Stimulated activated CD4-positive, alpha-beta T cell treated with anti-CD3 and anti-CD28 coated beads, Interleukin-4, amount 100 ng/mL, for 4 hours (primary cell): ENCODE data around the gene CSN1S1.
"Not testable (repeated sequence)": the region's sequence is repeated elsewhere in the genome, so short reads cannot be mapped to it uniquely, and the experiment has no call there.

Experiments
- DNase-seq, 2 experiments: peaks; one replicate each; pipeline ENCODE4 v3.0.0-alpha.2; 2020

Gene CSN1S1, protein sequence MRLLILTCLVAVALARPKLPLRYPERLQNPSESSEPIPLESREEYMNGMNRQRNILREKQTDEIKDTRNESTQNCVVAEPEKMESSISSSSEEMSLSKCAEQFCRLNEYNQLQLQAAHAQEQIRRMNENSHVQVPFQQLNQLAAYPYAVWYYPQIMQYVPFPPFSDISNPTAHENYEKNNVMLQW

DNA sequence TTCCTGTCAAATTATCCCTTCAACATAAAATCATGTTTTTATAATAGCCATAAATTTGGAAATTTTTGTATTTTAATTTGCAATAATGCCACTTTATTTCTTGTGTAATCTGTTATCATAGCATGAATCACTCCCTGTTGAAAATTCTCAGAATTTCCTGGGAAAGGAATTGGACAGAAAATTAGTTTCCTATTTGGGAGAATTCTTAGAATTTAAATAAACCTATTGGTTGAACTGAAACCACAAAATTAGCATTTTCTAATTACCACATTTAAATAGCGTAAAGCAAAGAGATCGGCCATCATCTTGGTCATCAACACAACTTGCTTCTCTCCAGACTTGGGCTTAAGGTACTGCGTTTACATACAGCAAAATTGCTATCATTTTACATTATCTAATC is at the start of gene CSN1S1:
CSN1S1 (plus strand) TSS at position 301 of the 400 bp plus-strand sequence. CDS start 1,488 bp downstream, outside the sequence.
- no peak for DNase-seq

DNA sequence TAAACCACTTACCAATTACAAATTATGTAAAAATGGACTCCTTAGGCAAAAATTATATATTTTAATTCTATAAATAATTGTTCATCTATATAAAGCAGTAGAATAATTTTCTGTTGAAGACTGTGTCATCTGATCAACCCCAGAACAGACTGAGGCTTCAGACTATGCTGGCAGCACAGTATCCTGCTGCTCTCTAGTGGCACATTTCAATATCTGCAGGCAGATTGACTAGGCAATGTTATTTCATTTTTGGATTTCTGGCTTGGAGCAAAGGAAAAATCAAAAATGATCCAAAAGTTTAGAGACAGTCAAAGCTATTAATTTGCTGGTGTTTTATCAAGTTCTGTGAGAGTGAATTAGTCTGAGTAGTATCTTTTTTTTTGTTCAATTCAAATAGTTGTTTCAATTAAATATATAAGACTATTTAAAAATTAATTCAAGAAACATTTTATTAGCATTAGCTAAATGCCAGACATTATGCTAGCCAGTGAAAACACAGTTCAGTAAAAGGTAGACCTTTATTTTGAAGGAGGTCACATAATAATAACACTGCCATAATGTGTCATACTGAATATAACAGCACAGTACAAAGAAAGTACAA is 49.6 kb upstream of the CSN1S1 start:
- peak; percentile 1 to 15 for DNase-seq

DNA sequence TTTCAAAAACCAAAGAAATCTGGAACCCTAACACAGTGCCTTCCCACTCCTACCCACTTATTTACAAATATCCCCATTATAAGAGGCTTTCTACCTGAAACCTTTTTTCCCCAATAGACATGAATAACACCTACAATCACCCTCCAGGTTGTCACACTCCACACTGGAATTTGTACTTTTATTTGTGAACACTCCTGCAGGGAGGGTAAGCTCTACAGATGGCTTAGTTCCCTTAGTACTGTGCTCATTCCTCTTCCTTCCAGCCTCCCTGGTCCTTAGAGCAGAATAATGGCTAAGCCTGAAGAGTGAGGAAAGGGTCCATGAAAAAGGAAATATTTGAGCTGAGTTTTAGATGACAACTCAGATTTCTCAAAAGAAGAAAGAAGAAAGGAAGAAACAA is 48.7 kb upstream of the CSN1S1 start:
- no peak for DNase-seq

DNA sequence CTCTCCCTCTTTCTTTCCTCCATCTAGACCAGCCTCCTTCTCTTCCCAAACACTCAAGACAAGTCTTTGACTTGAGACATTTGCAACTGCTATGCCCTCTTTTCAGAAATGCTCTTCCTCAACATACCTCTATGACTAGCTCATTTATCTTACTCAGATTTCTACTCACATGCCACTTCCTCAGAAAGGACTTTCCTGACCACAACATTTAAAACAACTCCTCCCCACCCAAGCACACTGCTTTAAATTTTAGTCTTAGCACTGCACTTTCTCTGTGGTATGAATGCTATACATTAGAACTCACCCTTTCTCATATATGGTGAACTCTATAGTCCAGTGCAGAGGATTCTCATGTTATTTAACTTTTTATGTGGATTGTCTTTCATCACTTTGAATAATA is 42.5 kb upstream of the CSN1S1 start:
- DNase-seq = no peak

DNA sequence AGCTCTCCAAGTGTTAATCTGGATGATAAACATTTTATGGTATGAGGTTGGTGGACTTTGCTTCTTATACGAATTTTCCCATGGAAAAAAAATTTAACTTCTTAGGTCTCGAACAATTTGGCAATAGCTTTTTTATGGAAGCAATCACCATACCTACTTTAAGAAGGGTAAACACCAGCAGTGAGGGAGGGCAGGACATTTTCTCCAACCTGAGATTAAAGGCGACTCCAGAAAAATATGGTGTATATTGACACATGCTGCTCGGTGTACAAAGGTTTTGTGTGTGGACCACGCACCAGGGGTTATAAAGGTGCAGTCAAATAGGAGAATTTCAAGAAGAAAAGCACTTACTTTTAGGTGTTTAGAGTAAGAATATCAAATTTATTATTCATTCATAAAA is 36.7 kb upstream of the CSN1S1 start:
- DNase-seq = no peak

DNA sequence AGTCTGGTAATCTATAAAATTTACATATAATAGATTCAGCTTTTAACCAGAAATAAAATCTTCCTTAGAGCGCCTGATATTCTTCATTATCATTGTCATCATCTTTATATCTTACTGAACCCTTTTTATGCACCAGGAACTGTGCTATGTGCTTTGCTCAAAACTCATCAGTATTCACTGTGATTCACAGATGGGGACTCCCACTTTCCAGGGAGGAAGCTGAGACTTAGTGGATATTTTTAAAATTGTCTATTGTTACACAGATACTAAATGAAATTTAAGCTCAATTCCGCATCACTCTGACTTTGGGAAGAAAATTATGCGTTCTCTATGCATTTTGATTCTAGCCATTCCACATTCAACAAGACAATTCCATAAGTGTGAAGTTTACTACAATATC is 36.1 kb upstream of the CSN1S1 start:
- no peak for DNase-seq

DNA sequence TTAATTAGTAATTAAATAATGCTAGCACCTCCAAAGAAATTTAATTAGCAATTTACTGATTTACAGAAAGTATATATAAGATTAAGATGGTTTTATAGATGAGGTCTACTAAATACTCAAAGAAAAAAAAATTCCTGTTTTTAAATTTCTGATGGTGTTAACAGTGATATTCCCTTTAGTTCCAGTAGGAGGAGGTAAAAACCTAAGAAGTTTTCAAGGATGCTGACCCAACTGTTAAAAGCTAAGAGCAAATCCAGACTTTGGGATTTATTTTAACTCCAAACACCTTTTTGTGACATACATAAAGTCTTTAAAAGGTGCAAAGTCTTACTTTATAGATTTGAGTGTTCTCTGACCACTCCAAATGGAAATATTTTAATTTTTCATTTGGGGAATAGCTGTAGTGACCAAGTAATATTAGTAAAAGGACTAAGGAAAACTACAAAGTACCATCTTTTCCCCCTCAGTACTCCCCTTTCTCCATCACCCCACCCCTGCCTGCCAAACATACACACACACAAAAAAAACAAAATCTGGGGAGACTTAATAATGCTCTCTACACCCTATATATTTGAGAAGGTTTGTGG is 34.2 kb upstream of the CSN1S1 start:
- no peak for DNase-seq

DNA sequence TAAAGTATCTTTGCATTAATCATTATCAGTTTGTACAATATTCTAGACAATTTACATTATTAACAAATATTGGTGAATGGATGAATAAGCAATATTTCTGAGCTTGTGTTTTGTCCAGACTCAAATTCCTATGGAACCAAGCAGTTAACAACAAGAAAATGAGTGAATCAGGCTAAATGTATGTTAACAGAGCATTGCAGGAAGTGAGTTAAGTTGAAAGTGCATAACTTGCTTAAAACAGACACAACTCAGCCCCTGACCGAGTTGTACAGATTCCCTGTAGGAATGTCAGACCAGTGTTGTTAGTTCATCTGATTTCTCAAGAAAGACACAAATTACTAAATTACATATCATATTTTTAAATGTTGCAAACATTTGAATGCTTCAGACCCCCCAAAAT is 23.7 kb upstream of the CSN1S1 start:
- no peak for DNase-seq

DNA sequence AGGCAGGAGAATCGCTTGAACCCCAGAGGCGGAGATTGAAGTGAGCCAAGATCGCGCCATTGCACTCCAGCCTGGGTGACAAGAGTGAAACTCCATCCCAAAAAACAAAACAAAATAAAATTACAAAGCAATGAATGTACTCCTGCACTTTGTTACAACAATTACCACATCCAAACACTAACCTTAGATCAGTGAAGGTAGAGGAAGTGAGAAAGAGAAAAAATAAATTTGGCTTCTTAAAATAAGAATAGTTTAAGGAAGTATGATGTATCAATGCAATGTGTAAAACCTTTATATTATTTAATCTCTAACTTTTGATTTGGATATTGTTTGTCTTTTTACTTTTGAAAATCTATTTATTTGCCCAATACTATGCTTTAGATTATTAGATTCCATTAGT is 21.7 kb upstream of the CSN1S1 start:
- no peak for DNase-seq

DNA sequence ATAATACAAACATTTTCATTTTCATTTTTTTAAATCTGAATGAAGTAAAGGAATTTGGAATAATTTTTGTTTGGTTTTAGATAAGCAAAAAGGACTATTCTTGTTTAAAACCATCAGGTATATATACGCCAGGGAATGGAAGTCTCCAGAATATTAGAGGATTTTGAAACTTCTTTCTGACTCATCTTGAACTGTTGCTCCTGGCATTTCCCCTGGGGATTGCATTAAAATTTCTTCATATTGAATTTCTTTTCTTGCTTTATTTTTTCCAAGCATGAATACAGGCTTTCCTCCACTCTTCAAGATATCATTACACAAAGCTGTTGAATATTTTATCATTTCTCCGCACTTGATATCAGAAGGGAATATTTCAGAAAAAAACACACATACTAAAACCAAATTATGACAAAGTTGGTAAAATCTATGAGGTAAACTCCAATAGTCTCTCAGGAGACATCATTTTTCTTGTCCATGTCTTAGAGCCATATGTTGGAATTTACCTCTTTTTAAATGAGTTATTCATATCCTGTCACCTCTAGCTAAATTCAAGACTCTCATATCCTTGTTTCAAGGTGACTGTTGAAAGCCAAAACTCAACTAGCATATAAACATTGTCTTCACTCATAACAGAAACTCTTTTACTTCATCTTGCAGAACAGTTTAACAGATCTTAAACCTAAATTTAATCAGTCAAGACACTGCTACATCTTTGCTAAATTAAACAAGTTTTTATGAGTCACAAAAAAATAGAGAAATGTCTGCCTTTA is 20.7 kb upstream of the CSN1S1 start:
- DNase-seq = no peak

DNA sequence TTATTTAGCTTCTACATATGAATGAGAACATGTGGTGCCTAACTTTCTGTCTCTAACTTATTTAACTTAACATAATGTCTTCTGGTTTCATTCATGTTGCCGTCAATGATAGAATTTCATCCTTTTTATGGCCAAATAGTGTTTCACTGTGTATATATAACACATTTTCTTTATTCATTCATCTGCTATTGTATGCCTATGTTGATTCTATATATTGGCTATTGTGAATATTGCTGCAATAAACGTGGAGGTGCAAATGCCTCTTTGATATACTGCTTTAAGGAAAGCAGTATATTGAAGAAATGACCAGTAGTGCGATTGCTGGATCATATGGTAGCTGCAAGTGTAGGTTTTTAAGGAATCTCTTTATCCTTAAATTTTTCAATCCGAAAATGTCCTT is 10.0 kb upstream of the CSN1S1 start:
- no peak for DNase-seq

DNA sequence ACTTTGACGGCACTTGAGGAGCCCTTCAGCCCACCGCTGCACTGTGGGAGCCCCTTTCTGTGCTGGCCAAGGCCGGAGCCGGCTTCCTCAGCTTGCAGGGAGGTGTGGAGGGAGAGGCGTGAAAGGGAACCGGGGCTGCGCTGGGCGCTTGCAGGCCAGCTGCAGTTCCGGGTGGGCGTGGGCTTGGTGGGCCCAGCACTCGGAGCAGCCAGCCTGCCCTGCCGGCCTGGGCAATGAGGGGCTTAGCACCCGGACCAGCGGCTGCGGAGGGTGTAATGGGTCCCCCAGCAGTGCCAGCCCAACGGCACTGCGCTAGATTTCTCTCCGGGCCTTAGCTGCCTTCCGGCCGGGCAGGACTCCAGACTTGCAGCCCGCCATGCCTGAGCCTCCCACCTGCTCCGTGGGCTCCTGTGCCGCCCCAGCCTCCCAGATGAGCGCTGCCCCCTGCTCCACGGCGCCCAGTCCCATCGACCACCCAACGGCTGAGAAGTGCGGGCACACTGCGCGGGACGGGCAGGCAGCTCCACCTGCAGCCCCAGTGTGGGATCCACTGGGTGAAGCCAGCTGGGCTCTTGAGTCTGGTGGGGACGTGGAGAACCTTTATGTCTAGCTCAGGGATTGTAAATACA is 7.0 kb upstream of the CSN1S1 start:
- DNase-seq = not testable (repeated sequence)

DNA sequence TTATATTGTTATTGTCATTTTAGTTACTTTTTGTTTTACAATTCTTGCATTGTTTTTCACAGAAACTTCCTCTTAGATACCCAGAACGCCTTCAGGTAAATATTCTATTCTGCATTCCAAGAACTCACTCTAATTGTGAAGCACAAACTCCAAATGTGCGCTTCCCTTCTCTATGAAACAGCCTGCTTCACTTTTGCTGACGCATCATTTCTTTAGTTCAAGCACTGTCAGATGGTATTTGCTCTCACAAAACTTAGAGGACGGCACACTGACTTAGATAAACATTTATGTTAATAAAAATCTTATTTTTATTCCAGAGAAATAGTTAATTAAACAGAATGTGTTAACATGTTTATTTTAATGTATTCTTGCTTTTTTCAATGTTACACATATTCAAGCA is 3.3 kb downstream of the CSN1S1 start:
- DNase-seq = no peak

DNA sequence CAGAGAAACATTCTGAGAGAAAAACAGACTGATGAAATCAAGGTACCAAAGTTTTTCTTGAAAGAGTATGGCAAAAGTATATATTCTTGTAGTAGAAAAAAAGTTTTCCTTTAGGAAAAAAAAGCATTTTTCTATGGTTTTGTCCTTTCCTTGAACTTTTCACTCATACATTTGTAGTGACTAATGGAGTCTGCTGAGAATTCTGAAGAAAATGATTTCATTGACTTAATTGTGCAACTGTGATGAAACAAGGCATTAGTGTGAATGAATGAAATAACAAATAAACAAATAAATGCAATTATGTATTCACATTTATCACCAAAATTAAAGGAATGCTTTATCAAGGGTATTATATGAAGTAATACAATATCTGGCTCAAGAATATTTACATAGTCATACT is 5.7 kb downstream of the CSN1S1 start:
- DNase-seq = no peak

DNA sequence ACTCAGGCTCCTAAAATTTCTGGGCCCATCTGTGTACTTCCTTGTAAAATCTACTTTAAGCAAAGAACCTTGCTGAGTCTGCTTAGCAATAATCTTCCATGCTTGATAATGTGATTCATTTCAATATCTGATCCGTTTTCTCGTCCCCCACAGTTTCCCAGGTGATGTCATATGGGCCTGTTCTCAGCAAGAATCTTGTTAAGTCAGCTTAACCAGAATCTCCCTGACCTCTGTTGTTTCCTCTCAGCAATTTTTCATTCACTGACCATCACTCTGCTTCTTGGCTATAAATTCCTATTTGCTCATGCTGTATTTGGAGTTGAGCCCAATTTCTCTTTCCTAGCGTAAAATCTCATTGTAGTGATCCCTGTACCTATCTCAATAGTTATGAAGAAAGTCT is 20.7 kb downstream of the CSN1S1 start:
- no peak for DNase-seq

DNA sequence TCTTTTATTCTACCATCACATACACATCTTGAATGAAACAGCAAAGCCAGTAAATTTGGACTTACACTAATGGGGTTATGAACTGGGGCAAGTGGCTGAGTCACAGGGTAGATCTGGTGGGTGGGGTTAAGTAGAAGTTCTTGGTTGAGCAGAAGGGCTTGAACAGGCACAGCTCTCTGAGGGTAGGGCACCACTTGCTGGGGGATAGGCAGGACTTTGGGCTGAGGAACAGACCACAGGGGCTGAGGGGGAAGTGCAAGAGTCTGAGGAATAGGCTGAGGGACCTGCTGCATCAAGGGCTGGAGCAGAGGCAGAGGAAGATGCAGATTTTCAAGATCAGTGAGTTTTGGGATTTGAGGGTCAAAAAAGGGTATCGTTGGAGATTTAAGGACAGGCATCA is 26.3 kb downstream of the CSN1S1 start:
- no peak for DNase-seq

DNA sequence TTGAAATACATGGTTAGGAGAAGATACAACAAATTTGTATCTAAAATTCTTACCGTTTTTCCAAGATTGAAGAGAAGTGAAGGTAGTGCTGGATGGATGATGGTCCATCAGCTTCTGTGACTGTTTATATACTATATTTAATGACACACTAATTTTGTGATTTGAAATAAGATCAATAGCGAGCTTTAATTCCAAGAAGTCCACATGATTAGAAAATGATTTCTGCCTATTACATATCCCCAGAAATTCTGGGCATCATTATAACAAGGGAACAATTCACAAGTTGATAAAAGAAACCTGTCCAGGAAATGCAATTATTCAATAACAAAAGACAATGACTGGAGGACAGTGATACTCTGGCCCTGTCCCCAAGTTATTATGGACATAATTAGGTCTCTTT is 34.8 kb downstream of the CSN1S1 start, which contains the start of gene CSN2:
CSN2 (minus strand) TSS at position 101 of the 400 bp plus-strand sequence. CDS start 4,733 bp downstream, outside the sequence.
- DNase-seq = no peak

DNA sequence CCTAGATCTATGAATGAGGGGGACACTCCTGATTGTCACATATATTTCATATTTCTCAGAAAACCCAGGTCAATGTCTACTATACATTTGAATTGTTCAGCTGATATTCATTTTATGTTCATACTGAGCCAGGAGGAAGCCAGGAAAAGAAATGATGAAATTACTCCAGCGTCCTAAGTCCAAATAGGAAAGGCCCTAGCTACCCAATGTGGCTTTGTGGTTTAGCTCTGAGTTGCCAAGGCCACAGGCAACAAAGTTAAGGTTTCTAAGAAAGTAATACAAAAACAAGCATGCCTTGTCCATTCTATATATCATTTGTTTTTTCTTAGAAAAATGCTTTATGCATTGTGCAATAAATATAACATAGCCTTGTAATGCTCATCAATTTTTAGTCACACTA is 39.2 kb downstream of the CSN1S1 start:
- DNase-seq = no peak

DNA sequence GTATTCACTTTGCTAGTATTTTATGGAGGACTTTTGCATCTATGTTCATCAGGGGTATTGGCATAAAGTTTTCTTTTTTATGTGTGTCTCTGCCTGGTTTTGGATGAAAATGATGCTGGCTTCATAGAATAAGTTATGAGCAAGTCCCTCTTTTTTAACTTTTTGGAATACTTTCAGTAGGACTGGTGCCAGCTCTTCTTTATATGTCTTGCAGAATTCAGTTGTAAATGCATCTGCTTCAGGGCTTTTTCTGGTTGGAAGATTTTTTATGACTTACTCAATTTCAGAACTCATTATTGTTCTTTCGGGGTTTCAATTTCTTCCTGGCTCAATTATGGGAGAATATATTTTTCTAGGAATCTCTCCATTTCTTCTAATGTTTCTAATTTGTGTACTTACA is 43.8 kb downstream of the CSN1S1 start:
- no peak for DNase-seq

DNA sequence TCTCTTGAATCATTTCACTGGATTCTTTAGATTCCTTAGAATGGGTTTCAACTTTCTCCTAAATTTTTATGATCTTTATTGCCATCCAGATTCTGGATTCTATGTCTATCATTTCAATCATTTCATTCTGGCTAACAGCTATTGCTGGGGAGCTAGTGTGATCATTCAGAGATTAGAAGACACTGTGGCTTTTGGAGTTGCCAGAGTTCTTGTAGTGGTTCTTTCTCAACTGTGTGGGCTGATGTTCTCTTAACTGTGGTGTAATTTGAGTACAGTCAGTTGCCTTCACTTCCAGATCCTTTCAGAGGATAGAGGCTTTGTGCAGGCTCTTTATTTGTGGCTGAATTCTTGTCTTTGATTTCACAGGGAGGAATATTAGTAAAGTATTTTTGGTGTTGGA is 46.7 kb downstream of the CSN1S1 start:
- no peak for DNase-seq

DNA sequence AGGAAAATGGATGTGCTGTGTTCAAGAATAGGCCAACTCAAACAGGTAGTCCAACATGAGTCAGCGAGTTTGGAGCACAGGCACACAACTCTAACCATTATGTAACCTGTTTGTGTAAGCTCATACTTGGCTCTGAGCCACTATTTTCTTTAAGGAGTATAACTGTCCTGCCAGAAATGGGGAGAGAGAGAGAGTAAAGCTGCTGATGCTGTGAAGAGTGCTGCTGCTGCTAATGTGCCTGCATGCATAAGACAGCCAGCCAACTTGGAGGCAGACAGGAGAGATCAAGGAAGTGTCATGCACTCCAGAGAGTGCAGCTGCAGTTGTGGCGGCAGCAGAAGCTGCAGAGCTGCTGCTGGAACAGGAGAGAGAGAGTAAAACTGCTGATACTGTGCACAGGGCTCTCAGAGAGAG is 53.2 kb downstream of the CSN1S1 start:
- DNase-seq = no peak

DNA sequence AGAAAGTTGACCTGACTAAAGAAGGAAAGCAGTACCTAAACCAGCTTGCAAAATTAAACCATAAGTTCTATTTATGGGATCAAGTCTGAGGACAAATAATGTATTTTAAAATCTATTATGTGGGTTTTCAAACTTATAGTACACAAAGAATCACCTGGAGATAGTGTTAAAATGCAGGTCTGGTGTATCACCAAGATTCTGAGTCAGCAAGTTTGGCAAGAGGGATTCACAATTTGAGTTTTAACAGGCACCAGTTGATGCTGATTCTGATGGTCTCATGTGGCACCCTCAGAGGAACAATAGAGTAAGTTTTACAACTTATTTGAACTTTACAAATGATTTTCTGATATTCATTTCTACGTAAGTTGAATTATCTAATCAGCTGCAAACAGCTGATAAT is 55.8 kb downstream of the CSN1S1 start:
- DNase-seq = no peak

DNA sequence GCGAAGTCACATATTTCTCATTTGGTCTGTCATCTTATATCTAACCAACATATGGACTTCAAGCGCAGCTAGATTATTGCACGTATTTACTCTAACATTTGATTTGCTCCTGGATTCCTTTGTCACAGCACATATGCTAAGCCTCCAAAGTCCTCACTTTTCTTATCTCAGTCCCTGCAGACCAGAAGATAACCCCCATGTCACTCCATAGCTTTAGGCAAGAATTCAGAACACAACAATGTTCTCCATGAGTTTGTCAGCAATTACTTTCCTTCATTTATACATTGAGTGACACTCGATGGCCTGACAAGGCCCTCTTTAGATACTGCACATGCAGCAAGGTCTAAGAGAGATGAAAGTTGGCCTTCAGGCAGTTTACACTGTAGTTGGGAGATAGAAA is 60.1 kb downstream of the CSN1S1 start:
- DNase-seq = no peak
